Measurements from ENCODE around the gene TMEM86B. TPM values are rescaled to one million over a fixed set of nuclear protein-coding genes. Genes with fewer than 3 reads are reported as not detected.
A peak's percentile ranks its signal among the peaks of the same experiment; 100 is the strongest.

The TMEM86B gene
- total RNA-seq, 1 donor from 2014 or later = 1.4 TPM

GRCh38 chr19:55262359-55262758, 33.8 kb upstream of the TMEM86B start:
- H3K4me1 ChIP-seq = peaks cover 10% of the 10 kb centered on the region
- no peak overlapping the region for H3K4me2 ChIP-seq
- peaks cover 21% of the 10 kb centered on the region for H3F3A ChIP-seq (ENCODE audit: low read depth)
- no peak overlapping the region for H3K4me3 ChIP-seq
- no peak overlapping the region for H2AFZ ChIP-seq (replicated peaks)
- peaks cover 13% of the 10 kb centered on the region for H3K79me2 ChIP-seq (ENCODE audit: low read depth)
- H3K36me3 Mint-ChIP-seq = peaks cover 7% of the 10 kb centered on the region
- H3K27me3 ChIP-seq = no peaks in the 10 kb centered on the region
- no peaks in the 10 kb centered on the region for H3K9me3 ChIP-seq (ENCODE audit: low read depth)
- H3K9me3 Mint-ChIP-seq = peaks cover 8% of the 10 kb centered on the region
- H4K20me1 ChIP-seq (ENCODE audit: low read depth) = peaks cover 9% of the 10 kb centered on the region
- no peak overlapping the region for H3K4me3 Mint-ChIP-seq
- DNase-seq (ENCODE audit: low spot score) = no peak
- no peak for TF ChIP-seq EZH2phosphoT487 (IDR thresholded peaks at IDR 0.05)
- TF ChIP-seq CTCF (IDR thresholded peaks at IDR 0.05) = no peak
- no peak for TF ChIP-seq EZH2 (IDR thresholded peaks at IDR 0.05)
- no peaks in the 10 kb centered on the region for H3K36me3 ChIP-seq
- H3K4me1 Mint-ChIP-seq = peaks cover 17% of the 10 kb centered on the region
- H3K27ac Mint-ChIP-seq = no peak overlapping the region
- H3K27ac ChIP-seq = no peak overlapping the region
- no peak overlapping the region for H3K9ac ChIP-seq
- H3K27me3 Mint-ChIP-seq (ENCODE audit: insufficient read depth, low read depth) = peaks cover 8% of the 10 kb centered on the region

GRCh38 chr19:55261671-55262126, 33.1 kb upstream of the TMEM86B start:
- no peaks in the 10 kb centered on the region for H3K9me3 ChIP-seq (ENCODE audit: low read depth)
- H3K27ac ChIP-seq = no peak overlapping the region
- peaks cover 8% of the 10 kb centered on the region for H3K27me3 Mint-ChIP-seq (ENCODE audit: insufficient read depth, low read depth)
- no peak for DNase-seq (ENCODE audit: low spot score)
- no peak overlapping the region for H3K27ac Mint-ChIP-seq
- peaks cover 23% of the 10 kb centered on the region for H3K4me1 Mint-ChIP-seq
- H3K36me3 Mint-ChIP-seq = peaks cover 6% of the 10 kb centered on the region
- H3K4me3 ChIP-seq = no peak overlapping the region
- no peak overlapping the region for H3K4me3 Mint-ChIP-seq
- H3K79me2 ChIP-seq (ENCODE audit: low read depth) = peaks cover 20% of the 10 kb centered on the region
- peaks cover 21% of the 10 kb centered on the region for H3F3A ChIP-seq (ENCODE audit: low read depth)
- no peak overlapping the region for H2AFZ ChIP-seq (replicated peaks)
- no peaks in the 10 kb centered on the region for H3K27me3 ChIP-seq
- no peak overlapping the region for H3K9ac ChIP-seq
- no peaks in the 10 kb centered on the region for H3K36me3 ChIP-seq
- peaks cover 17% of the 10 kb centered on the region for H3K4me1 ChIP-seq
- H4K20me1 ChIP-seq (ENCODE audit: low read depth) = peaks cover 15% of the 10 kb centered on the region
- TF ChIP-seq EZH2 (IDR thresholded peaks at IDR 0.05) (no peak), CTCF (IDR thresholded peaks at IDR 0.05) (no peak), EZH2phosphoT487 (IDR thresholded peaks at IDR 0.05) (no peak)
- H3K9me3 Mint-ChIP-seq = peaks cover 6% of the 10 kb centered on the region
- no peak overlapping the region for H3K4me2 ChIP-seq

GRCh38 chr19:55259540-55260210, 31.1 kb upstream of the TMEM86B start:
- H3K4me3 Mint-ChIP-seq = peak overlapping the region; percentile 91
- H3K27me3 Mint-ChIP-seq (ENCODE audit: insufficient read depth, low read depth) = peaks cover 2% of the 10 kb centered on the region
- Histone ChIP-seq H3K27ac (peak overlapping the region; percentile 79), H3K9ac (peak overlapping the region; percentile 38), H3K36me3 (no peaks in the 10 kb centered on the region), H3K4me2 (peak overlapping the region; percentile 94), H3F3A (ENCODE audit: low read depth) (peaks cover 21% of the 10 kb centered on the region), H3K4me3 (peak overlapping the region; percentile 71), H2AFZ (replicated peaks) (peak overlapping the region; percentile 75), H3K79me2 (ENCODE audit: low read depth) (peaks cover 40% of the 10 kb centered on the region), H3K27me3 (no peaks in the 10 kb centered on the region), H4K20me1 (ENCODE audit: low read depth) (peaks cover 36% of the 10 kb centered on the region), H3K9me3 (ENCODE audit: low read depth) (no peaks in the 10 kb centered on the region), H3K4me1 (peaks cover 20% of the 10 kb centered on the region)
- no peaks in the 10 kb centered on the region for H3K36me3 Mint-ChIP-seq
- H3K9me3 Mint-ChIP-seq = no peaks in the 10 kb centered on the region
- DNase-seq (ENCODE audit: low spot score) = no peak
- H3K4me1 Mint-ChIP-seq = peaks cover 39% of the 10 kb centered on the region
- peak overlapping the region; percentile 99 for H3K27ac Mint-ChIP-seq
- TF ChIP-seq EZH2 (IDR thresholded peaks at IDR 0.05) = no peak
- TF ChIP-seq CTCF (IDR thresholded peaks at IDR 0.05) = no peak
- no peak for TF ChIP-seq EZH2phosphoT487 (IDR thresholded peaks at IDR 0.05)
